ENCODE results near the gene FGF5. TPM values are rescaled to one million over a fixed set of nuclear protein-coding genes. Genes with fewer than 3 reads are reported as not detected.

FGF5 gene
- total RNA-seq, 4 donors from 2014 or later, result 0.03 TPM; not detected in 3

DNA sequence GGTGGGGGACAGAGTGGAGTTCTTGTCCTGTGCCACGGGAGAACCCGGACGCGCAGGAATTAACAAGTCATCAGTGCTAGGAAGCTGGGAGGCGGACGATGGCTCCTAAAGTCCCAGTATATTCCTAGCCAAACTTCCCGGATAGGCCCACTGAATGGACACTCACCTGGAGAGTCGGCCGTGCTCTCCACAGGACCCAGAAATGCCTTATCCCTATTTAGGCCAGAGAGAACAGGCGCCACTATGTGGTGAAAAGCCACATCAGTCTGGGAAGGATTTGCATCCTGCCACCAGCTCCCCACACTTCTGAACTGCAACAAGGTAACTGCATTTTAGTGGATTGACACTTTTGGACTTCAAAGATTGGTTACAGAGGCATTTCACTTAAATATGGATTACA lies 70.1 kb downstream of the FGF5 start:
- no peak for DNase-seq (ENCODE audit: low spot score in 2 of 2)
- WGBS, 2 donors, result 9 to 14% methylated on average over 10 of the region's 10 CpGs
- TF ChIP-seq POLR2A (IDR thresholded peaks at IDR 0.05) (no peak), CTCF (IDR thresholded peaks at IDR 0.05) (no peak)
- H3K4me3 ChIP-seq (ENCODE audit: low read depth, poor library complexity, severe bottlenecking), result no peak overlapping the region
- intact Hi-C loops (cut with DNase I; ENCODE audit: low total_unique reads), result no loop called here

DNA sequence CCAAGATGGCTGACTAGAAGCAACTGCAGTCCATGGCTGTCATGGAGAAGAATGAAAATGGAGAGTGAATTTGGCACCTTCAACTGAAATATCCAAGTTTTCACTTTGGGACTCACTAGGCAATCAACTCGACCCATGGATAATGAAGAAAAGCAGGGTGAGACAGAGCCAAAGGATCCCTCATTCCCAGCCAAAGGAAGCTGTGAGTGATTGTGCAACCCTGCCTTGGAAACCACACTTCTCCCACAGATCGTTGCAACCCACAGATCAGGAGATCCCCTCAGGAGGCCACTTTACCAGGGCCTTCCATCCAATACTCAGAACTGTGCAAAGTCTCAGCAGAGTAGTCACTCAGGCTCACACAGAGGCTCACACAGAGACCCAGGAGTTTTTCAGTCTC lies 73.6 kb downstream of the FGF5 start:
- intact Hi-C loops (cut with DNase I; ENCODE audit: low total_unique reads), result no loop called here
- WGBS, 2 donors, result 39 to 45% methylated on average over 2 of the region's 2 CpGs
- TF ChIP-seq CTCF (IDR thresholded peaks at IDR 0.05) (no peak), POLR2A (IDR thresholded peaks at IDR 0.05) (no peak)
- no peak for DNase-seq (ENCODE audit: low spot score in 2 of 2)
- no peak overlapping the region for H3K4me3 ChIP-seq (ENCODE audit: low read depth, poor library complexity, severe bottlenecking)

Other genes with a start within 250 kb of the FGF5 start
- 10 to 100 TPM; 14.4 to 25.2 (median 19.6) TPM for gene ANTXR2, start 193.4 kb upstream of the FGF5 start, total RNA-seq
- gene PRDM8, start 69.2 kb upstream of the FGF5 start, total RNA-seq, result 1 to 10 TPM; 1.4 to 4.6 (median 3.9) TPM
- not detected for gene CFAP299, start 69.1 kb downstream of the FGF5 start, total RNA-seq

Data from lower leg skin (tissue), 4 donors.